CD14-positive monocyte (primary cell): Measurements from ENCODE around the gene PAXIP1. TPM values are rescaled to one million over a fixed set of nuclear protein-coding genes. Genes with fewer than 3 reads are reported as not detected.

ENCODE experiments used
- DNase-seq, 3 donors: peaks; one replicate each; pipeline ENCODE4 v3.0.0-alpha.2; 2011 to 2022
- H2AFZ ChIP-seq: 2 replicates; pipeline ENCODE4 v1.6.0; 2012; ENCODE audit warnings: mild to moderate bottlenecking, low read depth, low read length, inconsistent platforms; ENCODE audit not compliant: insufficient read depth, poor library complexity, severe bottlenecking
- H3K27ac ChIP-seq, 2 donors: 1 replicate in 1 of 2; 2 replicates in 1 of 2; pipeline ENCODE4 v1.5.1; 2012 to 2013; ENCODE audit warnings: low read length in 2 of 2, control low read depth in 1 of 2, inconsistent platforms in 1 of 2, low read depth in 1 of 2, mild to moderate bottlenecking in 1 of 2
- H3K27me3 ChIP-seq, 2 donors: one replicate each; pipeline versions ENCODE4 v1.6.0 to v1.6.1; 2011 to 2013; ENCODE audit warnings: low read length in 2 of 2; ENCODE audit not compliant: control insufficient read depth in 2 of 2, insufficient read depth in 2 of 2
- H3K36me3 ChIP-seq, 2 donors: replicated peaks in 1 of 2; 1 replicate in 1 of 2; 2 replicates in 1 of 2; pipeline versions ENCODE4 v1.5.1 to v1.6.1; 2012 to 2013; ENCODE audit warnings: low read length in 2 of 2, control low read depth in 1 of 2, inconsistent platforms in 1 of 2, mild to moderate bottlenecking in 1 of 2; ENCODE audit not compliant: insufficient read depth in 2 of 2, control insufficient read depth in 1 of 2
- H3K4me1 ChIP-seq, 2 donors: 1 replicate in 1 of 2; 2 replicates in 1 of 2; pipeline versions ENCODE4 v1.5.1 to v1.6.1; 2012 to 2013; ENCODE audit warnings: low read length in 2 of 2, control low read depth in 1 of 2, inconsistent platforms in 1 of 2, mild to moderate bottlenecking in 1 of 2, moderate library complexity in 1 of 2; ENCODE audit not compliant: insufficient read depth in 2 of 2, control insufficient read depth in 1 of 2
- H3K4me2 ChIP-seq: replicated peaks from 2 replicates; pipeline ENCODE3; 2012; ENCODE audit warnings: low read length, moderate library complexity, mild to moderate bottlenecking; ENCODE audit not compliant: poor library complexity, severe bottlenecking; ENCODE audit errors: extremely low read depth
- H3K4me3 ChIP-seq, 3 experiments: fragments of 200-600 bp in 1 of 3; sonication (generic) in 1 of 3; replicated peaks in 1 of 3; 1 replicate in 2 of 3; 2 replicates in 1 of 3; pipeline ENCODE4 v1.5.1; 2011 to 2013; ENCODE audit warnings: low read length in 3 of 3, mild to moderate bottlenecking in 3 of 3, control low read depth in 2 of 3, low read depth in 2 of 3, inconsistent platforms in 1 of 3, moderate library complexity in 1 of 3
- H3K79me2 ChIP-seq: 2 replicates; pipeline ENCODE4 v1.6.0; 2012; ENCODE audit warnings: mild to moderate bottlenecking, control low read depth, inconsistent platforms, low read length, moderate library complexity; ENCODE audit not compliant: insufficient read depth
- H3K9ac ChIP-seq: 2 replicates; pipeline ENCODE4 v1.6.0; 2017; ENCODE audit warnings: low read length, mild to moderate bottlenecking; ENCODE audit not compliant: insufficient read depth, poor library complexity, severe bottlenecking
- H3K9me3 ChIP-seq, 2 donors: replicated peaks in 1 of 2; 1 replicate in 1 of 2; 2 replicates in 1 of 2; pipeline versions ENCODE4 v1.5.1 to v1.6.1; 2012 to 2013; ENCODE audit warnings: low read length in 2 of 2, control low read depth in 1 of 2; ENCODE audit not compliant: control insufficient read depth in 1 of 2, insufficient read depth in 1 of 2
- H4K20me1 ChIP-seq: 2 replicates; pipeline ENCODE4 v1.6.0; 2012; ENCODE audit warnings: mild to moderate bottlenecking, low read length, control low read depth, moderate library complexity; ENCODE audit not compliant: insufficient read depth
- H3K27ac Mint-ChIP-seq, 7 donors: one replicate each; pipeline ENCODE4 v1.8.0; 2020; ENCODE audit warnings: mild to moderate bottlenecking in 7 of 7, mixed read lengths in 7 of 7, moderate library complexity in 6 of 7, inconsistent platforms in 2 of 7
- H3K27me3 Mint-ChIP-seq, 3 donors: one replicate each; pipeline ENCODE4 v1.8.0; 2021 to 2022; ENCODE audit warnings: low read depth in 3 of 3, mild to moderate bottlenecking in 3 of 3, mixed read lengths in 3 of 3, moderate library complexity in 3 of 3, inconsistent platforms in 1 of 3
- H3K36me3 Mint-ChIP-seq, 2 donors: one replicate each; pipeline ENCODE4 v1.8.0; 2020; ENCODE audit warnings: mixed read lengths in 2 of 2, inconsistent platforms in 1 of 2, mild to moderate bottlenecking in 1 of 2
- H3K4me1 Mint-ChIP-seq: one replicate; pipeline ENCODE4 v1.8.0; 2020; ENCODE audit warnings: mild to moderate bottlenecking, mixed read lengths
- H3K4me3 Mint-ChIP-seq, 2 donors: one replicate each; pipeline ENCODE4 v1.8.0; 2020; ENCODE audit warnings: mild to moderate bottlenecking in 2 of 2, mixed read lengths in 2 of 2, moderate library complexity in 1 of 2
- H3K9me3 Mint-ChIP-seq, 7 donors: one replicate each; pipeline ENCODE4 v1.8.0; 2020 to 2022; ENCODE audit warnings: mixed read lengths in 7 of 7, mild to moderate bottlenecking in 6 of 7, moderate library complexity in 6 of 7, inconsistent platforms in 2 of 7
- CTCF ChIP-seq: fragments of 200-600 bp; IDR thresholded peaks from one replicate; pipeline ENCODE4 v1.8.0; 2022; ENCODE audit warnings: antibody characterized with exemption, mild to moderate bottlenecking
- WGBS: methylation state at CpG from one replicate; pipeline ENCODE4 v1.1.5; 2013; ENCODE audit warnings: missing lambda C conversion rate; ENCODE audit not compliant: insufficient coverage; 5-methylcytosine and 5-hydroxymethylcytosine counted together
- intact Hi-C, 2 donors: fragments of 100-400 bp; cut with micrococcal nuclease; formaldehyde crosslinking; loops; one replicate each; pipeline versions ENCODE4 v1.15.0 to v1.15.1; 2023
- polyA plus RNA-seq, 3 donors: library from polyadenylated mRNA; depleted of rRNA in 1 of 3; unstranded in 2 of 3; stranded (reverse) in 1 of 3; fragments of 300-500 nt in 2 of 3; fragments of >200 nt in 1 of 3; fragmentation: Illumina TruSeq in 2 of 3; gene quantifications; 1 replicate in 2 of 3; 2 replicates in 1 of 3; pipeline ENCODE4 v1.2.3, GENCODE V29; 2012 to 2021

Gene PAXIP1
- polyA plus RNA-seq, 3 donors, result 0.44 to 8.4 (median 0.58) TPM

- Histone ChIP-seq H3K27me3 (no peaks in the 10 kb centered on the region), H3K27ac (no peak overlapping the region), H3K36me3 (no peaks in the 10 kb centered on the region), H3K4me2 (no peak overlapping the region), H3K9ac (no peak overlapping the region), H4K20me1 (no peaks in the 10 kb centered on the region), H3K4me1 (no peaks in the 10 kb centered on the region), H2AFZ (no peak overlapping the region), H3K9me3 (peaks cover 0 to 9% of the 10 kb centered on the region in 2 donors), H3K4me3 (no peak overlapping the region), H3K79me2 (no peaks in the 10 kb centered on the region)
- Mint-ChIP-seq H3K27me3 (peaks cover 5 to 13% (median 8%) of the 10 kb centered on the region in 3 donors), H3K27ac (no peak overlapping the region), H3K4me1 (no peaks in the 10 kb centered on the region), H3K9me3 (peaks cover 9 to 14% (median 12%) of the 10 kb centered on the region in 7 donors), H3K36me3 (no peaks in the 10 kb centered on the region), H3K4me3 (no peak overlapping the region)
- 100% methylated on average over 2 of the region's 7 CpGs for WGBS
- intact Hi-C loops, result no loop called here
- no peak for DNase-seq
- no peak for TF ChIP-seq CTCF
Measured at GRCh38 chr7:154906201-154906600, 96.7 kb downstream of the PAXIP1 start.

GRCh38 chr7:154905615-154906014 lies 97.3 kb downstream of the PAXIP1 start:
- intact Hi-C loops, result no loop called here
- peaks cover 0 to 13% (median 8%) of the 10 kb centered on the region in 3 donors for H3K27me3 Mint-ChIP-seq
- Histone ChIP-seq H3K79me2 (no peaks in the 10 kb centered on the region), H4K20me1 (no peaks in the 10 kb centered on the region), H3K4me3 (no peak overlapping the region), H3K4me1 (no peaks in the 10 kb centered on the region), H3K27me3 (no peaks in the 10 kb centered on the region), H3K9ac (no peak overlapping the region), H2AFZ (no peak overlapping the region), H3K27ac (no peak overlapping the region), H3K9me3 (peaks cover 0 to 4% of the 10 kb centered on the region in 2 donors), H3K36me3 (no peaks in the 10 kb centered on the region), H3K4me2 (no peak overlapping the region)
- no peak for TF ChIP-seq CTCF
- no peaks in the 10 kb centered on the region for H3K4me1 Mint-ChIP-seq
- DNase-seq, result no peak
- 82% methylated on average over 4 of the region's 8 CpGs for WGBS
- no peak overlapping the region for H3K4me3 Mint-ChIP-seq
- H3K36me3 Mint-ChIP-seq, result no peaks in the 10 kb centered on the region
- peak overlapping the region in 1 of 7 donors; percentile 60 for H3K27ac Mint-ChIP-seq
- H3K9me3 Mint-ChIP-seq, result peaks cover 4 to 9% (median 7%) of the 10 kb centered on the region in 7 donors
